GM18873 (cell line): ENCODE data around the gene PADI1.

Experiments used
- ATAC-seq: cut with Tn5 transposase; IDR thresholded peaks from one replicate; pipeline ENCODE4 v1.9.1; 2021; ENCODE audit warnings: mild to moderate bottlenecking, moderate library complexity, moderate number of reproducible peaks; ENCODE audit not compliant: unreplicated experiment, low FRiP score

PADI1 gene

DNA sequence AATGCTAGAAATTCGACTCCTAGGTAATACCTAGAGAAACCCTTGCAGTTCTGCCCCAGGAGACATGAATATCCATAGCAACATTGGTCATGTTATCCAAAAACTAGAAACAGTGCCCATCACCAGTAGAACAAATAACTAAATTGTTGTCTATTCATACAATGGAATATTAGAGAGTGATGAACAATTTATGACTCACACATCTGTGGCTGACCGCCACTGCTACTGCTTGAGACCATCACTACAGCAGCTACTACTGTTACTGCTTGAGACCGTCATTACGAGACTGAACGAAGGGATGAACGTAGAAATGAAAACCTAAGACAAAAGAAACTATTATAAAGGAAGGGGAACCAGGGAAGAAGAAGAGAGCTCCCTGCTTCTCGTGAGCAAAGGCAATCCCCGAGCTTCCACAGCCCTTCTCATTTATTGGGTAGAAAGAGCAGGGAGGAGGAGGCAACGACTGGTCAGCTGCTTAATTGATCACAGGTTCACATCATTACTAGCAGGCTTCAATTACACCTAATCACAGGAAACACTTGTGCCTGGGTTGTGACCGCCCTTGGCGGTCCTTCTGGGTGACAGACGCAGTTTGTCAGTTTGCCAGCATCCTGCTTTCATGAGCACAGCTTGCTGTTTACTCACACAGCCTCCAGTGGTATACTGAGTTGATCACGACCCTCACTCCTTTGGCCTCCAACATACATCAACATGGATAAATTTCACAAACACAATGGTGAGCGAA is 88.9 kb downstream of the PADI1 start:
- ATAC-seq = no peak

DNA sequence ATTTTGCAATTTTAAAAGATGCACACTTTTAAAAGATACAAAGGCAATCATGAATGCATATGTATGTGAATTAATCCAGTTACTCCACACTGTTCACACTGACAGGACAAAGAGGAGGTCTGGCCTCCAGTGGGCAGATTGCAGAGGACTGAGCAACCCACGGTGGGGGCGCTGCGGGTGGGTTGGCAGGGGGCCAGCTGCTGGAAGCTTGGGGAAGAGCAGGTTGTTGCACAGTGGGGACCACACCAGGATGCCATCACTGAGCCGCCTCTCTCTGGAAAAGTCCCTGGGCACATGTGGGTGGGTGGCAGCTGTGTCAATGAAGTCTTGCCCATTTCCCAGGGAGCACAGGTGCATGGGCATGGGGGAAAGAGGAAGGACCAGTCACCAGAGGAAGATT is 90.4 kb downstream of the PADI1 start:
- ATAC-seq = no peak
